Skeletal muscle satellite cell (primary cell): Measurements from ENCODE around the gene QKI.
A peak's percentile ranks its signal among the peaks of the same experiment; 100 is the strongest.

Experiments
- H3K27me3 ChIP-seq: 2 replicates; pipeline ENCODE4 v1.7.0; 2013; ENCODE audit warnings: low read length; ENCODE audit not compliant: control insufficient read depth, insufficient read depth
- H3K36me3 ChIP-seq: 2 replicates; pipeline ENCODE4 v1.7.0; 2013; ENCODE audit warnings: mild to moderate bottlenecking, control low read depth, low read length; ENCODE audit not compliant: insufficient read depth
- H3K4me1 ChIP-seq: 2 replicates; pipeline ENCODE4 v1.7.0; 2013; ENCODE audit warnings: low read length; ENCODE audit not compliant: control insufficient read depth, insufficient read depth
- H3K4me2 ChIP-seq: 2 replicates; pipeline ENCODE4 v1.7.0; 2013; ENCODE audit warnings: mild to moderate bottlenecking, low read length
- H3K4me3 ChIP-seq: 2 replicates; pipeline ENCODE4 v1.7.0; 2013; ENCODE audit warnings: low read length
- H3K9ac ChIP-seq: 2 replicates; pipeline ENCODE4 v1.7.0; 2013; ENCODE audit warnings: mild to moderate bottlenecking, low read depth, low read length, moderate library complexity
- H3K9me3 ChIP-seq: replicated peaks from 2 replicates; pipeline ENCODE4 v1.7.0; 2013; ENCODE audit warnings: mild to moderate bottlenecking, control low read depth, low read length

QKI gene

DNA sequence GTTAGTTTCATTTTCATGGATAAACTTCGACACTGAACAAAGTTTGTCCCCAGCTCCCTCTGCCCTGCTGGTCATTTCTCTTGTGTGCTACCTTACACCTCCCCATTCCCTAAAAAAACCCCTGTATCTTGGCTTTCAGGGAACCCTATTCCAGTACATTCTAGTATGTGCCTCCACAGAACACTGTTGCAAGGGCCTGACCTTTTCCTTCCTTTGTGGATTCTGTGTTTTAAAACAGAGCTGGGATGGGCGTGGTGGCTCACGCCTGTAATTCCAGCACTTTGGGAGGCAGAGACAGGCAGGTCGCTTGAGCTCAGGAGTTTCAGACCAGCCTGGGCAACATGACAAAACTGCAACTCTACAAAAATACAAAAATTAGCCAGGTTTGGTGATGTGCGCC is 20.6 kb upstream of the QKI start:
- H3K9me3 ChIP-seq = no peaks in the 10 kb centered on the region
- peaks cover 5% of the 10 kb centered on the region for H3K4me1 ChIP-seq
- H3K9ac ChIP-seq = no peak overlapping the region
- H3K4me3 ChIP-seq = no peak overlapping the region
- no peak overlapping the region for H3K4me2 ChIP-seq
- H3K27me3 ChIP-seq = no peaks in the 10 kb centered on the region
- H3K36me3 ChIP-seq = no peaks in the 10 kb centered on the region

DNA sequence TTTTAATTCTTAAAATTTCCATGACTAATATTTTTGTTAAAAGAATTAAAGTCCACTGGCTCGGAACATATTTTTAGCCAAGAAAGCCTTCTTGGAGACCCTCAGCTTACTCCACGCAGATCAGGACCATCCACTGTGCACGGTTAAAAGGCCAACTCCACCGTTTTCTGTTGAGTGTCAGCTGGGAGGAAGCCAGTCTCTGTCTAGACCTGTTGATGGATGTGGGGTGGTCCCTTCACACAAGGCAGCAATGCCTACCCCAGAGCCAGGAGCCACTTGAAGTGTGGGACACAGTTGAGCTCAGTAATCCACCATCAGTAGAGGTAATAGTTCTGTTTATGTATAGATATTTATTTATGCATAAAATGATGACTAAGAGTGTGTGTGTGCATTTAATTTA is 19.9 kb upstream of the QKI start:
- H3K9me3 ChIP-seq = no peaks in the 10 kb centered on the region
- no peak overlapping the region for H3K9ac ChIP-seq
- H3K36me3 ChIP-seq = no peaks in the 10 kb centered on the region
- H3K4me2 ChIP-seq = no peak overlapping the region
- no peak overlapping the region for H3K4me3 ChIP-seq
- H3K4me1 ChIP-seq = peaks cover 5% of the 10 kb centered on the region
- H3K27me3 ChIP-seq = no peaks in the 10 kb centered on the region

DNA sequence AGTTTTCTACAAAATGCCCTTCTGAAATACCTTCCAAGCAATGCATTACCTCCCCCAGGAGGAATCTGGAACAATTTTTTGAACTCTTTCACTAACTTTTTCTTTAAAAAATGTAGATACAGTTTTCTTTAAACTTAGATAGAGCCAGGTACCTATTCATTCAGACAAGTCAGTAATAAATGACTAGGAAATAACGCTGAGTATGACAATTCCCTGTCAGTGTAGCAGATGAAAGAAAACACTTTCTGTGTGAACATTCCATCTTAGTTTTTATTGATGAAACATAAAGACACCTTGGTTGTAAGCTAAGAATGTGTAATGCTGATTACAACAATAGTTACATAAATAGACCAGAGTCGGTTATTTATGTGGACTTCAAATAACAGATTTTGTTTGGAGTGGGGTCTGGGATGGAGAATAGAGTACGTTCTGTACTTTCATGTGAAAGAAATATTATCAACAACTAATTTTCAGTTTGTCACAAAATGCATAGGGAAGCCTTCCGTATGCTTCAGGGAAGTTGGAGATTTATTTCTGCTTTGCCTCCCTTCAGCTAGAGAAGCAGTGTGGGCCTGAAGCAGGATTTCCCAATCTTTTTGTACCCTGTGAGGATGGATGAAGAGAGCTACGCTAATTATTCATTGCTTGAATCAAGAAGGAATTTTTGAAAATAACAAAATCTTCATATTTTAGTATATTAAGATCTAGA is 19.2 kb upstream of the QKI start:
- H3K4me2 ChIP-seq = no peak overlapping the region
- no peaks in the 10 kb centered on the region for H3K9me3 ChIP-seq
- no peak overlapping the region for H3K9ac ChIP-seq
- H3K36me3 ChIP-seq = no peaks in the 10 kb centered on the region
- no peaks in the 10 kb centered on the region for H3K27me3 ChIP-seq
- H3K4me1 ChIP-seq = peaks cover 5% of the 10 kb centered on the region
- H3K4me3 ChIP-seq = no peak overlapping the region

DNA sequence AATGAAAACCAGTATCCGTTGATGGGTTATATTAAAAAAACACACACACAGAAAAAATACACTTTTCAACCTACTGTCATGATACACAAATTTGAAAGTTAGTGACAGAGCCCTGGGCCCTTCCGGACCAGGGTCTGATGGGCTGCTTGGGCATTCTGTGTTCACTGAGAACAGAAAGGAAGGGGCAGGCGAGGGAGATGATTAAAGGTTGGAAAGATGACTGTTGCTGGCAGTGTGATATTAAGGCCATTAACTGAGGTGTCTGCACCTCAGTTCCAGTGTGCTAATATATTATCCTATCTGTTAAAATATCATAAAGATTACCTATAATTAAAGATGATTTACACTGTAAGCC is 18.7 kb upstream of the QKI start:
- no peak overlapping the region for H3K4me2 ChIP-seq
- no peak overlapping the region for H3K9ac ChIP-seq

DNA sequence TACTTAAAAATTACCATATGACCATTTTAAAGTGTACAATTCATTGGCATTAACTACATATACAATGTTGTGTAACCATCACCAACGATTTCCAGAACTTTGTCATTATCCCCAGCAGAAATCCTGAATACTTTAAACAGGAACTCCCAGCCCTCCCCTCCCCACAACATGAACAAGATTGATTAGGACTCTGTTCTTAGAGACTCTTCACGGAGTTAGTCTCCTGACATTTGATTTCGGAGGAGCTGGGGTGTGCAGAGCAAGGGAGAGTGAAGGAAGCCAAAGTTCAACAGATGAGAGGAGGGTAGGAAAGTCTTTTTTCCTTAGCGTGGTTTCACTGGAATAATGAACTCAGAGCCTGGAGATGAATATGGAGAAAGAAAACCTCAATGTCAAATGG is 17.2 kb upstream of the QKI start:
- Histone ChIP-seq H3K9me3 (no peaks in the 10 kb centered on the region), H3K4me3 (no peak overlapping the region), H3K4me2 (peak overlapping the region; percentile 92), H3K36me3 (no peaks in the 10 kb centered on the region), H3K9ac (no peak overlapping the region), H3K27me3 (no peaks in the 10 kb centered on the region), H3K4me1 (peaks cover 5% of the 10 kb centered on the region)

More for the DNA sequence above, 18.7 kb upstream of the QKI start:
- no peaks in the 10 kb centered on the region for H3K9me3 ChIP-seq
- no peaks in the 10 kb centered on the region for H3K36me3 ChIP-seq
- no peaks in the 10 kb centered on the region for H3K27me3 ChIP-seq
- peaks cover 5% of the 10 kb centered on the region for H3K4me1 ChIP-seq
- H3K4me3 ChIP-seq = no peak overlapping the region

DNA sequence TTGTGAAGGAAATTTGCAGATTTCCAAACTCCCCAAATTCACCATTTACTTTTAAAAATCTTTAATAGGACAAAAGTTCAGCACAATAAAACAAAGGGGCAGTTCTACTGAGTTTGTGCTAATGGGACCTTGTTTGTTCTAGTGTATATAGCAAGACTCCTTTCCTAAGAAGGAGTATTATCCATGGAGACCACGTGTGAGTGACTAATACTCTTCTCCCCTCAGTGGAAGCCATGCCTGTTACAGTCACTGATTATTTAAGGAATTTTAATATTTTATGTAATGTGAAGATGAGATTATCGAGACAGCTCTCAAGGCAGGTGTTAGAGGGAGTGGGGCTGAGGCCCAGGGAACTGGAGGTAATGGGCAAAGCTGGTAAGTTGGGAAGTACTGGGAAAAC is 16.4 kb upstream of the QKI start:
- H3K4me2 ChIP-seq = no peak overlapping the region
- no peak overlapping the region for H3K4me3 ChIP-seq
- H3K4me1 ChIP-seq = peaks cover 5% of the 10 kb centered on the region
- H3K9me3 ChIP-seq = no peaks in the 10 kb centered on the region
- H3K36me3 ChIP-seq = no peaks in the 10 kb centered on the region
- no peaks in the 10 kb centered on the region for H3K27me3 ChIP-seq
- H3K9ac ChIP-seq = no peak overlapping the region

DNA sequence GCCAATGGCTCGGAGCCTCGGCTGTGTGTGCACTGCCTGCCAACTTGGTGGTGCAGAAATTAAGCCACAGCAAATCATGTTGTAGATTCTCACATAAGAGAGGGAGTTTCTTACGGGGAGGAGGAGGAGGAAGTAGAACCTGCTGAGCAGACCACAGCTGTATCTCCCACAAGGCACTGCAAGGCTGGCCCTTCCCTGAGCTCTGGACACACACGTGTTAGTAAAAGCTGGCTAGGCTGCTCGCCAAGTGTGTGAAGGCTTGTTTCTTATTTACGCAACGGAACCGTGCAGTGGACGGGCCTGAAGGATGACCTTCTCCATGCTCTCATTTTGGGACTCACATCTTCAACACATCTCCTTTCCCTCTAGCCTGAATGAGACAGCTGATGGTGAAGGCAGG is 15.7 kb upstream of the QKI start:
- no peak overlapping the region for H3K4me2 ChIP-seq
- H3K4me1 ChIP-seq = peaks cover 5% of the 10 kb centered on the region
- H3K36me3 ChIP-seq = no peaks in the 10 kb centered on the region
- H3K27me3 ChIP-seq = no peaks in the 10 kb centered on the region
- H3K9me3 ChIP-seq = no peaks in the 10 kb centered on the region
- H3K4me3 ChIP-seq = no peak overlapping the region
- H3K9ac ChIP-seq = no peak overlapping the region

DNA sequence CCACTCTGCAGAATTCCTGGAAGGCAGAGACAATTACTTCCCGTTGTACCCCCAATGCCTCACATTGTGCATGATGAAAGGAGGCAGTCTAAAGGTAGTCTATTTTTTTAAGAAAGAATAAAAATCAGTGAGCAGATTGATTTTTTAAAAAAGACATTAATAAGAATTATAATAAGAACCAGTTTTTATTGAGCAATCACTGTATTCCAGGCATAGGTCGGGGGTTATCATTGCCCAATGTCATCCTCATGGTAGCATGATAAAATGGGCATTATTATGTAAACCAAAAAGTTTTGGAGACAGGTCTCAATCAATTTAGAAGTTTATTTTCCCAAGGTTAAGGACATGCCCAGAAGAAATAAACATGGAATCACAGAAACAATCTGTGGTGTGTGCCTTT is 14.0 kb upstream of the QKI start:
- Histone ChIP-seq H3K9me3 (no peaks in the 10 kb centered on the region), H3K4me1 (peaks cover 16% of the 10 kb centered on the region), H3K36me3 (no peaks in the 10 kb centered on the region), H3K4me2 (no peak overlapping the region), H3K9ac (no peak overlapping the region), H3K4me3 (no peak overlapping the region), H3K27me3 (no peaks in the 10 kb centered on the region)

DNA sequence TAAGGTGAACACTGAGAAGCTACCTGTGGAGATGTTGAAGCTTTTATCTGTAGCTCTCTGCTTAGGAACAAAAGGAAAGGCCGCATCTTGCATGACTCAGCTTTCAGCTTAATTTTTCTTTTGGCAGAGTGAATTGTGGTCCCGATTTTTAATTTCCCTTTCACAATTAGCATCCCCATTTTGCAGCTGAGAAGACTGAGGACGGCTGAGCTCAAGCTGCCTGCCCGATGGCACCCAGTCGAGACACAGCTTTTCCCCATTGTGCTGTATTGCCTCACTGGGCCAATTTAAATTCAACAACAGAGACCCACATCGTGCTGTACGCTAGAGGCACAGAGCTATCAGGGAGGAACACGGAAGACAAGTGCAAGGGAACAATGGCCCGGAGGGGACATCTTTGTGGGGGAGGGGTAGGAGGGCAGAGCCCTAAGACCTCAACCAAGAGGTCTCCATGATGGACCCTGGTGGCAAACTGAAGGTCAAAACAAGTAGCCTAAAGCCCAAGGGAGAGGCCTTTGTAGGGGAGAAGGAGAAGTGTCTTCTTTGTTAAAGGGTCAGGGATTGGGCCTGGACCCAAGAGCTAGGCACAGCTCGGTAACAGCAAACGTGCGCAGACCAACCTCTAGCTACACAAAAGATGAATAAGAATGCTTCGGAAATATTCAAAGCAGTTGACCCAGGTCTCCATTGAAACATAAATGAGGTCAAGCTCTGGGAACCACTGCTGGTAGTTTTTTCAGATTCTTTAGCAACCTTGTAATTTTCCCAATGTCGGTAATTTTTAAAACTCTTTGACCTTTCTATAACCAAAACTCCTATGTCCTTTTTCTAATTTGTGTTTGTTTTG is 13.3 kb upstream of the QKI start:
- no peak overlapping the region for H3K9ac ChIP-seq
- H3K27me3 ChIP-seq = no peaks in the 10 kb centered on the region
- peaks cover 24% of the 10 kb centered on the region for H3K4me1 ChIP-seq
- no peaks in the 10 kb centered on the region for H3K9me3 ChIP-seq
- H3K4me3 ChIP-seq = no peak overlapping the region
- no peaks in the 10 kb centered on the region for H3K36me3 ChIP-seq
- no peak overlapping the region for H3K4me2 ChIP-seq

DNA sequence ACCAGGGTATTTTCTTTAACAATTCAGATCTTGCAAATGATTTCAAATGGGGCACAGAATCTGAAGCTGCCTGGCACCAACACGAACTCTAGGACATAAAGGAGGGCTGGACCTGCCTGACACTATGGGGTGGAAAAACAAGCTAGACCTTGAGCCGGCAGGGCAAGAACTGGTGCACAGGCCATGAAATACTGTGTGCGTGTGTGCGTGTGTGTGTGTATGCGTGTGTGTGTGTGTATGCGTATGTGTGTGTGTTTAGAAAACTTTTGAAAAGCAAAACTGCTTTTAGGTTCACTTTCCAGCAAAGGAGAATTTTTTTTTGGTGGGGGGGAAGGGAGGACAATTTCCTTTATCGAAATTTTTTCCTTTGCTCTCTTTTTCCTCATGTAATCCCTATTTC is 11.9 kb upstream of the QKI start:
- no peaks in the 10 kb centered on the region for H3K9me3 ChIP-seq
- no peaks in the 10 kb centered on the region for H3K27me3 ChIP-seq
- H3K4me2 ChIP-seq = no peak overlapping the region
- no peaks in the 10 kb centered on the region for H3K36me3 ChIP-seq
- no peak overlapping the region for H3K9ac ChIP-seq
- H3K4me1 ChIP-seq = peaks cover 23% of the 10 kb centered on the region
- no peak overlapping the region for H3K4me3 ChIP-seq

DNA sequence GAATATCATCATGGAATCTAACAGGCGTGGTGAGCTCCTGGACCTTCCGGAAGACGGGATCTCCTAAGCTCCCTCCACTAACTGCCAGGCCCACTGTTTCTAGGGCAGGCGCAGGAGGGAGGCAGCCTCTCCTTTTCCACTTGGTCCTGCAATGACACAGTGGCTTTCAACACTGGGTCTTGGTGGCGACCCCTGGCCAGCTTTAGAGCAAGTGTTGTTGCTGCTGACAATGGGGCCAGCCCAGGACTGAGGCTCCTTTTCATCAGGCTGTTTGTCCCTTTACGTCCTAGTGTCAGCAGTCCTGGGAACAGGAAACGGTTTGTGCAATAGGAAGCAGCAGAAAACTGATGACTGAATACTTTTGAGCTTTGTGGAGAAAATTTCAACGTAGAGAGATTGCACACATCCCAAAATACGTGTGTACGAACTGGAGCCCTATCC is 9.7 kb upstream of the QKI start:
- Histone ChIP-seq H3K4me1 (peaks cover 23% of the 10 kb centered on the region), H3K4me2 (peak overlapping the region; percentile 79), H3K27me3 (no peaks in the 10 kb centered on the region), H3K9me3 (no peaks in the 10 kb centered on the region), H3K36me3 (no peaks in the 10 kb centered on the region), H3K9ac (peak overlapping the region; percentile 71), H3K4me3 (no peak overlapping the region)
